IgD-negative memory B cell (primary cell): Measurements from ENCODE around the gene DNAAF8. TPM values are rescaled to one million over a fixed set of nuclear protein-coding genes. Genes with fewer than 3 reads are reported as not detected.

Experiments
- H3K27ac Mint-ChIP-seq, 3 donors: one replicate each; pipeline ENCODE4 v1.8.0; 2020 to 2022; ENCODE audit warnings: mild to moderate bottlenecking in 3 of 3, mixed read lengths in 3 of 3, moderate library complexity in 1 of 3
- H3K27me3 Mint-ChIP-seq: one replicate; pipeline ENCODE4 v1.8.0; 2021; ENCODE audit warnings: mixed read lengths
- H3K36me3 Mint-ChIP-seq: one replicate; pipeline ENCODE4 v1.8.0; 2020; ENCODE audit warnings: mild to moderate bottlenecking, mixed read lengths
- H3K4me1 Mint-ChIP-seq, 3 donors: one replicate each; pipeline ENCODE4 v1.8.0; 2020 to 2022; ENCODE audit warnings: mixed read lengths in 3 of 3, mild to moderate bottlenecking in 1 of 3
- H3K4me3 Mint-ChIP-seq, 4 donors: one replicate each; pipeline ENCODE4 v1.8.0; 2020 to 2022; ENCODE audit warnings: mild to moderate bottlenecking in 4 of 4, mixed read lengths in 4 of 4, moderate library complexity in 3 of 4
- H3K9me3 Mint-ChIP-seq, 3 donors: one replicate each; pipeline ENCODE4 v1.8.0; 2020 to 2021; ENCODE audit warnings: mixed read lengths in 3 of 3, mild to moderate bottlenecking in 1 of 3
- polyA plus RNA-seq: library from polyadenylated mRNA; unstranded; fragments of 300-500 nt; fragmentation: Illumina TruSeq; gene quantifications from one replicate; pipeline ENCODE4 v1.2.3, GENCODE V29; 2021

Gene DNAAF8
- polyA plus RNA-seq, 1 donor from 2014 or later: 0.35 TPM

DNA sequence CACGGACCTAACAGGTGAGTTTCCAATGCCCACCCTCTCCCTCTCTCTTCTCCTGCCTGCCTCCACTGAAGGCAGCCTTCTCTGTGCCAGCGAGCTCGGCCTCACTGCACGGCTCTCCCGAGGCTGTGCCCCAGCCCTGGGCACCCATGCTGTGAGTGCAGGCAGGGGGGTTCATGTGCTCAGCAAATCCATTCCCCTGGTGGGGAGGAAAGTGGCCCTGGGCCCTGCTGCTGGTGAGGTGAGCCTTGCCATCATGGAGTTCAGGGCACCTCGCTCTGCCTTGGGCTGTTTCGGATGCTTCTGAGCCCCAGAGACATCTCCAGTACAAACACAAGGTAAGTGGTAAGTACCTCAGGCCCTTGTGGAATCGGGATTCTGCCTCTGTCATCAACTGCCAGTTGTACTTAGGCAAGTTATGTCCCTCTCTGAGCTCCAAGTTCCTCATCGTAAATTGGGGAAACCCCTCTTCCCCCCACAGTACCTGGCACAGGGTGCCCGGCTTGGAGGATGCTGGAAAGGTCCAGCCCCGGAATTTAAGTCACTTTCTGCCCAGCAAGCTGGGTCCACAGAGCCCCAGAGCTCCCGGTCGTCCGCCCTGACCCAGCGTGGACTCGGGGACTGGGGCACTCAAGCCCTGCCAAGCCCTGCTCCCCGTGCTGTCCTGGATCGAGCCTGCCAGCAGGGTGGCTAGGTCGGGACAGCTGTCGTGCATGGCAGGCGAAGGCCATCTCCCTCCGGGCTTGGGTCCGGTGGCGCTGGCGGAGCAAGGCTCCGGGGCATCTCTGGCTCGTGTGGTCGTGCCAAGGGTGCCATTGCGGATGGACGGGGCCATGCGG lies 41.7 kb upstream of the DNAAF8 start:
- Mint-ChIP-seq H3K36me3 (no peaks in the 10 kb centered on the region), H3K4me1 (peaks cover 0 to 8% (median 6%) of the 10 kb centered on the region in 3 donors), H3K27me3 (no peaks in the 10 kb centered on the region), H3K27ac (peak overlapping the region; percentile 5 to 87 (median 82)), H3K4me3 (peak overlapping the region; percentile 86 to 95 (median 93)), H3K9me3 (no peaks in the 10 kb centered on the region)

GRCh38 chr16:4693296-4693955 lies 40.9 kb upstream of the DNAAF8 start, which contains the start of gene NUDT16L1:
Gene NUDT16L1 (plus strand): TSS chr16:4693562. CDS start chr16:4693727, 165 bp downstream.
- Mint-ChIP-seq H3K27me3 (no peaks in the 10 kb centered on the region), H3K9me3 (no peaks in the 10 kb centered on the region), H3K4me3 (peak within 1 kb of the TSS; percentile 86 to 95 (median 93)), H3K36me3 (no peaks in the 10 kb centered on the region), H3K27ac (peak within 1 kb of the TSS; percentile 81 to 87 (median 82)), H3K4me1 (peaks cover 0 to 8% (median 6%) of the 10 kb centered on the region in 3 donors)

GRCh38 chr16:4693956-4694641 lies 40.2 kb upstream of the DNAAF8 start:
- Mint-ChIP-seq H3K36me3 (no peaks in the 10 kb centered on the region), H3K27ac (peak overlapping the region in 2 of 3 donors; percentile 82 to 87), H3K4me3 (peak overlapping the region; percentile 84 to 91 (median 86)), H3K9me3 (no peaks in the 10 kb centered on the region), H3K27me3 (no peaks in the 10 kb centered on the region), H3K4me1 (peaks cover 0 to 8% (median 6%) of the 10 kb centered on the region in 3 donors)

DNA sequence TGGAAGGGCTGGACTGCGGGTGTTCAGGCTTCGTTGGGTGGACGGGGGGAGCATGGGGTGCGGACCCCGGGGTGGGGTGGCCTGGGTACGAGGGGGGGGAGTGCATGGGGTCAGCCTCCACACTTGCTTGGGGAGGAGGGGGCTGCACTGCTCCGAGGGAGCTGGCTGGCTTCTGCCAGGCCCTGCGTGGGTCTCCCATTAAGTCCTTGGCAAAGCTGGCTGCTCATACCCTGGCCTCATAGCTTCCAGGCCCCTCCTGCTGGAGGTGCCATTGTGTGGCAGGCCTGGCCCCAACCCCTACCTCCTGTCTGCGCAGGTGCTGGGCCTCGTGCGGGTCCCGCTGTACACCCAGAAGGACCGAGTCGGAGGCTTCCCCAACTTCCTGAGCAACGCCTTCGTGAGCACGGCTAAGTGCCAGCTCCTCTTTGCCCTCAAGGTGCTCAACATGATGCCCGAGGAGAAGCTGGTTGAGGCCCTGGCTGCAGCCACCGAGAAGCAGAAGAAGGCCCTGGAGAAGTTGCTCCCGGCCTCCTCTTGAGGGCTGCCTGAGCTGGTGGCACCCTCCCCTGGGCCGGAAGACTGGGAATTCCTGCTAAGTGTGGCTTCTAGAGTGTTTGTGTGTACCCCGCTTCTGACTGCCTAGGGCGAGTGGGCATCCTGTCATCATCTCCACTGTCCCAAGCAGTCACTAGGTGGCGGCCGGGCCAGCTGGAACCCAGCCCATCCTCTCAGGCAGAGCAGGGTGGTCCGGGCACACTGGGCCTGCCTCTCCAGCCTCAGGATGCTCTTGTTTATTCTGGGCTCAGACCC lies 39.5 kb upstream of the DNAAF8 start:
- peak overlapping the region; percentile 84 to 91 (median 86) for H3K4me3 Mint-ChIP-seq
- H3K27me3 Mint-ChIP-seq: no peaks in the 10 kb centered on the region
- no peaks in the 10 kb centered on the region for H3K9me3 Mint-ChIP-seq
- no peaks in the 10 kb centered on the region for H3K36me3 Mint-ChIP-seq
- peak overlapping the region; percentile 46 to 60 (median 47) for H3K27ac Mint-ChIP-seq
- peaks cover 0 to 8% (median 6%) of the 10 kb centered on the region in 3 donors for H3K4me1 Mint-ChIP-seq

GRCh38 chr16:4695473-4696171 lies 38.7 kb upstream of the DNAAF8 start:
- no peaks in the 10 kb centered on the region for H3K27me3 Mint-ChIP-seq
- peak overlapping the region; percentile 48 to 91 (median 81) for H3K4me3 Mint-ChIP-seq
- H3K9me3 Mint-ChIP-seq: no peaks in the 10 kb centered on the region
- no peaks in the 10 kb centered on the region for H3K36me3 Mint-ChIP-seq
- peak overlapping the region; percentile 46 to 60 (median 47) for H3K27ac Mint-ChIP-seq
- H3K4me1 Mint-ChIP-seq: peaks cover 0 to 8% (median 6%) of the 10 kb centered on the region in 3 donors

GRCh38 chr16:4696172-4696904 lies 38.0 kb upstream of the DNAAF8 start:
- H3K4me1 Mint-ChIP-seq: peaks cover 0 to 8% (median 6%) of the 10 kb centered on the region in 3 donors
- H3K36me3 Mint-ChIP-seq: no peaks in the 10 kb centered on the region
- H3K9me3 Mint-ChIP-seq: no peaks in the 10 kb centered on the region
- peak overlapping the region in 1 of 3 donors; percentile 53 for H3K27ac Mint-ChIP-seq
- no peaks in the 10 kb centered on the region for H3K27me3 Mint-ChIP-seq
- H3K4me3 Mint-ChIP-seq: peak overlapping the region in 1 of 4 donors; percentile 91

GRCh38 chr16:4696905-4697847 lies 37.2 kb upstream of the DNAAF8 start:
- Mint-ChIP-seq H3K36me3 (no peaks in the 10 kb centered on the region), H3K4me3 (peak overlapping the region in 2 of 4 donors; percentile 54 to 91), H3K27me3 (no peaks in the 10 kb centered on the region)

DNA sequence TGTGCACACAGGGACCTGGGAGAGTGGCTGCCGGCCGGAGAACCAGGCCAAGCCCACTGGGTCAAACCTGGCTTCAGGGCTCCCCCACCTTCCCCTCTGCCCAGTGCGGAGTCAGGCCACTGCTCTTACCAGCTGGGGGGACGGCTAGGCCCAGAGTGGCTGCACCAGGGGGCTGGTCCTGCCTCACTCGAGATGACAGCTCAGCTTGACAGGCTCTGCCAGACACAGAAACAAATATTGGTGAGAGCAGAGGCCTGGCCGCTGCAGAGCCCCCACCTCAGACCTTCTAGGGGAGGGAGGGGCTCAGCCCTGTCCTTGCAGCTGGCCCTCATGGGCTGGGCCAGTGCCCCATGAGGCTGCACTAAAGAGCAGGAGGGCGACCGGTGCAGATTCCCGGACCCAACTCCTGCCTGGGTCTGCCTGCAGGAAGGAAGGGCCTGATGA lies 36.5 kb upstream of the DNAAF8 start:
- Mint-ChIP-seq H3K36me3 (peaks cover under 1% of the 10 kb centered on the region), H3K9me3 (no peaks in the 10 kb centered on the region), H3K27ac (no peak overlapping the region), H3K4me1 (peaks cover 0 to 4% (median 1%) of the 10 kb centered on the region in 3 donors), H3K27me3 (no peaks in the 10 kb centered on the region), H3K4me3 (no peak overlapping the region)

More at GRCh38 chr16:4696905-4697847, 37.2 kb upstream of the DNAAF8 start:
- Mint-ChIP-seq H3K27ac (no peak overlapping the region), H3K4me1 (peaks cover 0 to 8% (median 6%) of the 10 kb centered on the region in 3 donors), H3K9me3 (no peaks in the 10 kb centered on the region)

GRCh38 chr16:4698321-4699045 lies 35.9 kb upstream of the DNAAF8 start:
- H3K4me3 Mint-ChIP-seq: no peak overlapping the region
- no peaks in the 10 kb centered on the region for H3K9me3 Mint-ChIP-seq
- H3K4me1 Mint-ChIP-seq: peaks cover 0 to 4% (median 1%) of the 10 kb centered on the region in 3 donors
- H3K27me3 Mint-ChIP-seq: no peaks in the 10 kb centered on the region
- peaks cover 3% of the 10 kb centered on the region for H3K36me3 Mint-ChIP-seq
- no peak overlapping the region for H3K27ac Mint-ChIP-seq

DNA sequence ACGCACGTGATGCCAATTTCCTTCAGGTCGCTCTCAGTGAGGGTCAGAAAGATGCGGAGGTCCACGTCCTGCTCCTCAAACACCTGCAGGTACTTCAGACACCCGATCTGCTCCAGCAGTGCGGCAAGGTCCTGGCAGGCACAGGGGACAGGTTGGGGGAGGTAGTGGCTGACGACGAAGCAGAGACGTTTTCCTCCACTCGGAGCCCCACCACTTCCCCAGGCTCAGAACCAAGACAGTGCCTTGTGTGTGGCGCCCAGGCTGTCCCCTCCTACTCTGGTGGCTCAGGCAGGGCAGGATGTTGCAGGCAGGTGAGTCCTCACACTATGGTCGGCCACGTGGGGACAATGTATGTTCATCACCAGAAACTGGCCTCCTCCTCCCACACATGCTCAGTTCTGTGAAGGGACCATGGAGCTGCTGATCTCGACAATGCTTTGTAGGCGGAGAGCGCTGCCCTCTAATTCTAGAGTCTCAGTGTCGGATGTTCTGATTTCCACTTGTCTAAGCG lies 35.2 kb upstream of the DNAAF8 start:
- H3K36me3 Mint-ChIP-seq: peaks cover 3% of the 10 kb centered on the region
- H3K4me1 Mint-ChIP-seq: peaks cover 0 to 4% (median 1%) of the 10 kb centered on the region in 3 donors
- H3K27me3 Mint-ChIP-seq: no peaks in the 10 kb centered on the region
- H3K27ac Mint-ChIP-seq: peak overlapping the region in 2 of 3 donors; percentile 48 to 71
- H3K4me3 Mint-ChIP-seq: peak overlapping the region in 1 of 4 donors; percentile 58
- no peaks in the 10 kb centered on the region for H3K9me3 Mint-ChIP-seq

DNA sequence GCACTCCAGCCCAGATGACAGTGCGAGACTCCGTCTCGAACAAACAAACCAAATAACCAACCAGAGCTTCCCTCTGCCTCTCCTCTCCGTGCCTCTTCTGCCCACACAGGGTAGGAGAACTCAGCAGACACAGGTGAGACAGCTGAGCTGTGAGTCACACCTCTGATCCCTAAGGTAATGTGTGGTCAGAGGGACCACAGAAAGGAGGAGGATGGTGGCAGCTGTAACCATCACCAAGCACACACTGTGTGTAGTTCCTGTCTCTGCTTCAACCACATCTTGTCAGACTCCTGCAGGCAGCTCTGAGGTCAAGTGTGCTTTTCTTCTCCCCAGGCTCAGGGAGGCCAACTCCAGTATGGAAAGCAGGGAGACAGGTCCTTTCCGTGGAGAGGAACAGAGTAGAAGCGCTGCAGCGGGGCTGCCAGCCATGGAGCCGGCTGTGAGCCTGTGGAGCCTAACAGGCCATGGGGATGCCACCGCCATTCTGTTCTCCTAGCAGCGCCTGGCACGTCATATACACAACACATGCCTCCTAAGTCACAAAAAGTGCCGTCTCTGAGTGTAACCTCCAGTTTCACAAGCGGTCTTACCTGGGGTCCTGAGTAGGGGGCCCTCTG lies 33.8 kb upstream of the DNAAF8 start:
- Mint-ChIP-seq H3K27me3 (no peaks in the 10 kb centered on the region), H3K27ac (peak overlapping the region in 1 of 3 donors; percentile 48), H3K4me1 (no peaks in the 10 kb centered on the region), H3K9me3 (no peaks in the 10 kb centered on the region), H3K4me3 (peak overlapping the region in 1 of 4 donors; percentile 63), H3K36me3 (peaks cover 3% of the 10 kb centered on the region)
